C4-2B (cell line): ENCODE measurements around the gene ECM1.

Source experiments
- H3K27ac ChIP-seq: fragments of 450-650 bp; 2 replicates; pipeline ENCODE4 v1.5.1; 2017
- ZFX ChIP-seq: fragments of 450-650 bp; IDR thresholded peaks from 2 replicates; pipeline ENCODE4 v1.6.1; 2017
- TF ChIP-seq, protein P1 (sequence below): fragments of 450-650 bp; conservative IDR thresholded peaks from 2 replicates; pipeline ENCODE4 v1.5.1; 2017; ENCODE audit warnings: mild to moderate bottlenecking

ECM1 gene

DNA sequence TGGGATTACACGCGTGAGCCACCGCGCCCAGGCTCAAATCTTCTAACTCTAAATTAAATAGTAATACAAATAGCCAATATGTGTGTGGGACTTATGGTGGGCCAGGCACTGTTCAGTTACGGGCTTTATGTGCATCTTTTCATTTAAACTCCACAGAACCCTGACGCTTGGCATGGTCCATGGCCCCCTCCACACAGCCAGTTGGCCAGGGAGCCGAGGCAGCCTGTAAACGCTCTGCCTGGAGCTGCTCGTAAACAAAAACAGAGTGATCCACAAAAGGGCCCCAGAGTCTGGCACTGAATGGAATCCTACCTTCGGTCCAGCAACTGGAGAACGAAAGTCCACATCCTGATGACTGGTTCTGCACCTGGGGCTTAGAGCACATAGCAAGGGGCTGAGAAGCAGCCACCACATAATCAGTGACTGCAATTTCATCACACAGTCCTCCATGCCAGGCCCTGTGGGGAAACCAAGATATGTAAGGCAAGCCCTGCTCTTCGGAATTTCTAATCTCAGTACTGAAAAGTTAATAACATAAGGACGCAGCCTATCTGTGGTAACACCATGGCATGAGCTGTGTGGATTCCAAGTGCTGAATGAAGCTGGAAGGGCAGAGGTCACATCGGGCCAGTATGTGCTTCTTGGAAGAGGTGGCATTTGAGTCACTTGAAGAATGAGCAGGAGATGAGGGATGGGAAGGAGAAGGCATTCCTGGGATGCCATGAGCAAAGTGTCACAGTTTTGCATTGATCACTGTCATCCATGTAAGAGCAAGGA lies 27.8 kb downstream of the ECM1 start:
- TF ChIP-seq, protein P1, sequence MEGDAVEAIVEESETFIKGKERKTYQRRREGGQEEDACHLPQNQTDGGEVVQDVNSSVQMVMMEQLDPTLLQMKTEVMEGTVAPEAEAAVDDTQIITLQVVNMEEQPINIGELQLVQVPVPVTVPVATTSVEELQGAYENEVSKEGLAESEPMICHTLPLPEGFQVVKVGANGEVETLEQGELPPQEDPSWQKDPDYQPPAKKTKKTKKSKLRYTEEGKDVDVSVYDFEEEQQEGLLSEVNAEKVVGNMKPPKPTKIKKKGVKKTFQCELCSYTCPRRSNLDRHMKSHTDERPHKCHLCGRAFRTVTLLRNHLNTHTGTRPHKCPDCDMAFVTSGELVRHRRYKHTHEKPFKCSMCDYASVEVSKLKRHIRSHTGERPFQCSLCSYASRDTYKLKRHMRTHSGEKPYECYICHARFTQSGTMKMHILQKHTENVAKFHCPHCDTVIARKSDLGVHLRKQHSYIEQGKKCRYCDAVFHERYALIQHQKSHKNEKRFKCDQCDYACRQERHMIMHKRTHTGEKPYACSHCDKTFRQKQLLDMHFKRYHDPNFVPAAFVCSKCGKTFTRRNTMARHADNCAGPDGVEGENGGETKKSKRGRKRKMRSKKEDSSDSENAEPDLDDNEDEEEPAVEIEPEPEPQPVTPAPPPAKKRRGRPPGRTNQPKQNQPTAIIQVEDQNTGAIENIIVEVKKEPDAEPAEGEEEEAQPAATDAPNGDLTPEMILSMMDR, result no peak
- no peak for TF ChIP-seq ZFX
- no peak overlapping the region for H3K27ac ChIP-seq

- no peak overlapping the region for H3K27ac ChIP-seq
- TF ChIP-seq, protein P1, result no peak
- TF ChIP-seq ZFX, result no peak
These were observed 29.2 kb downstream of the ECM1 start for GRCh38 chr1:150536836-150537731.

GRCh38 chr1:150537732-150538684 lies 30.1 kb downstream of the ECM1 start:
- H3K27ac ChIP-seq, result no peak overlapping the region
- TF ChIP-seq ZFX, result no peak

DNA sequence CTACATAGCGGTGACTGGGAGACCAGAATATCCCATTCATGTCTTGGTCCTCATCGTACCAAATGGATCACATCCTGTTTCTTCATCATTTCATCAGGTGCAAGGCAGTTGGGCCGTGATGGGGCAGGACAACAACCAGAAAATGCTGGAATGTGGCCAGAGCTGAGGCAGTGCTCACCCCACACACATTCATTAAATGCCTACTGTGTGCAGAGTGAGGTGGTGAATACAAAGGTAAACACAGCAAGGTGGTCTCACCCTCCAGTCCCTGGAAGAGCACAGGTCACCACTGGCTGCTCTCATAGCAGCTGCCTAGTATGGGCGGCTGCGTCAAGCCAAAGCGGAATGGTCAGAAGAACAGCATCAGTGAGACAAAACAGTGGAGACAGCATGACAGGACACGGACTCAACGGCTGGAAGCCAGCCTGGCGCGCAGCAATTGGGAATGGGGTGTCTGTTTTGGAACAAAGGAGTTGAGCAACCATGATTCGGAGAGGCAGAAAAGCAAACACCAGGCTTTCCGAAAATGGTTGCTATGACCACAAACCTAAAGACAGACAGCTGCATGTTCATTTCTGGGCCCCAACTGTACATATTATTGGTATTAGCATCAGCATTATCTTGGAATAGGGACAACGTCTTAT lies 35.7 kb downstream of the ECM1 start:
- no peak overlapping the region for H3K27ac ChIP-seq
- TF ChIP-seq, protein P1, result no peak
- no peak for TF ChIP-seq ZFX

GRCh38 chr1:150544204-150544603 lies 36.3 kb downstream of the ECM1 start:
- TF ChIP-seq ZFX, result no peak
- TF ChIP-seq, protein P1, result no peak
- H3K27ac ChIP-seq, result no peak overlapping the region

GRCh38 chr1:150545486-150546032 lies 37.6 kb downstream of the ECM1 start:
- TF ChIP-seq, protein P1, result no peak
- TF ChIP-seq ZFX, result no peak
- no peak overlapping the region for H3K27ac ChIP-seq
